Kidney (tissue), 14 donors: ENCODE results near the gene GAS7. TPM values are rescaled to one million over a fixed set of nuclear protein-coding genes. Genes with fewer than 3 reads are reported as not detected.

Experiments
- DNase-seq, 5 donors: peaks; one replicate each; pipeline ENCODE4 v3.0.0-alpha.2; 2013 to 2020
- FAIRE-seq: peaks from 2 replicates; lab custom pipeline; 2012; peaks lifted over from hg19 to GRCh38; lab: Jason Lieb, UNC
- H3K27ac ChIP-seq, 2 donors: one replicate each; pipeline ENCODE4 v1.7.0; 2013; ENCODE audit warnings: low read depth in 2 of 2, low read length in 2 of 2, inconsistent platforms in 1 of 2
- H3K27me3 ChIP-seq: one replicate; pipeline ENCODE4 v1.7.1; 2013; ENCODE audit warnings: low read length, inconsistent platforms; ENCODE audit not compliant: control insufficient read depth, insufficient read depth
- H3K36me3 ChIP-seq, 3 donors: one replicate each; pipeline versions ENCODE4 v1.7.0 to v1.7.1; 2013; ENCODE audit warnings: low read length in 3 of 3, control low read depth in 1 of 3, inconsistent platforms in 1 of 3; ENCODE audit not compliant: insufficient read depth in 3 of 3, control insufficient read depth in 2 of 3
- H3K4me1 ChIP-seq, 3 donors: one replicate each; pipeline versions ENCODE4 v1.7.0 to v1.7.1; 2013; ENCODE audit warnings: low read length in 3 of 3, inconsistent platforms in 1 of 3, low read depth in 1 of 3; ENCODE audit not compliant: control insufficient read depth in 2 of 3, insufficient read depth in 2 of 3
- H3K4me3 ChIP-seq, 3 donors: one replicate each; pipeline versions ENCODE4 v1.7.0 to v1.8.1; 2013; ENCODE audit warnings: low read length in 3 of 3, control low read depth in 1 of 3, inconsistent platforms in 1 of 3
- H3K9ac ChIP-seq, 3 donors: one replicate each; pipeline versions ENCODE4 v1.7.0 to v1.7.1; 2013; ENCODE audit warnings: low read length in 3 of 3, control low read depth in 1 of 3, inconsistent platforms in 1 of 3
- H3K9me3 ChIP-seq, 3 donors: one replicate each; pipeline versions ENCODE4 v1.7.0 to v1.7.1; 2013; ENCODE audit warnings: low read length in 3 of 3, control low read depth in 1 of 3, inconsistent platforms in 1 of 3; ENCODE audit not compliant: control insufficient read depth in 2 of 3, insufficient read depth in 1 of 3
- CTCF ChIP-seq: IDR thresholded peaks from 3 replicates; pipeline ENCODE4 v1.5.1; 2012; ENCODE audit warnings: mild to moderate bottlenecking, moderate library complexity, borderline replicate concordance; ENCODE audit not compliant: insufficient read depth; ENCODE audit errors: extremely low read depth
- intact Hi-C: fragments of 100-400 bp; cut with DNase I; formaldehyde crosslinking; loops from one replicate; pipeline ENCODE4 v1.11.1; 2022
- polyA plus RNA-seq: library from polyadenylated mRNA; stranded (reverse); fragments of 350-450 nt; fragmentation: Illumina TruSeq; extraction: RNeasy Lipid Tissue Mini Kit (QIAGEN cat#74804); gene quantifications from one replicate; pipeline ENCODE4 v1.2.3, GENCODE V29; 2014; ENCODE audit warnings: low read depth, low replicate concordance; ENCODE audit not compliant: insufficient read depth
- total RNA-seq: library from RNA; stranded (reverse); fragmentation: NEBNext Ultra II Directional; extraction: Animal tissue kit (Norgen Biotek cat#: 25700); gene quantifications from one replicate; pipeline ENCODE4 v1.2.1, GENCODE V29; 2021
- donor health status: control.
- donor health status: control.
- donor health status: control.
- donor health status: control.
- donor health status: control.
- donor health status: DM: yes; HTN: yes; CAD: no.
- donor health status: Normal renal cell carcinoma (clear cell type).

Gene GAS7
- total and polyA plus RNA-seq, 2 donors from 2014 or later, result 1.1 to 20.5 TPM

- intact Hi-C loops, result no loop called here
- Histone ChIP-seq H3K4me1 (peaks cover 0 to 9% (median 6%) of the 10 kb centered on the region in 3 donors), H3K27me3 (no peaks in the 10 kb centered on the region), H3K9me3 (no peaks in the 10 kb centered on the region), H3K9ac (no peak overlapping the region), H3K4me3 (no peak overlapping the region), H3K27ac (no peak overlapping the region), H3K36me3 (no peaks in the 10 kb centered on the region)
- DNase-seq, result peak in 2 of 5 donors; percentile 24 to 49
- TF ChIP-seq CTCF, result no peak
- FAIRE-seq, result no peak
These were observed 72.2 kb downstream of the GAS7 start for GRCh38 chr17:10126276-10126615.

GRCh38 chr17:10125531-10126275, 72.7 kb downstream of the GAS7 start:
- Histone ChIP-seq H3K27me3 (no peaks in the 10 kb centered on the region), H3K4me1 (peaks cover 0 to 9% (median 6%) of the 10 kb centered on the region in 3 donors), H3K4me3 (no peak overlapping the region), H3K36me3 (no peaks in the 10 kb centered on the region), H3K9ac (no peak overlapping the region), H3K27ac (no peak overlapping the region), H3K9me3 (no peaks in the 10 kb centered on the region)
- TF ChIP-seq CTCF, result no peak
- intact Hi-C loops, result no loop called here
- FAIRE-seq (no peak), DNase-seq (peak; percentile 47 to 81 (median 66))

- Histone ChIP-seq H3K27ac (no peak overlapping the region), H3K36me3 (no peaks in the 10 kb centered on the region), H3K9me3 (no peaks in the 10 kb centered on the region), H3K4me3 (no peak overlapping the region), H3K4me1 (peaks cover 0 to 9% (median 6%) of the 10 kb centered on the region in 3 donors), H3K9ac (no peak overlapping the region), H3K27me3 (no peaks in the 10 kb centered on the region)
- FAIRE-seq (no peak), DNase-seq (no peak)
- intact Hi-C loops, result no loop called here
- TF ChIP-seq CTCF, result no peak
These were observed 75.3 kb downstream of the GAS7 start for GRCh38 chr17:10123093-10123492.
